Neural cell (in vitro differentiated cells): ENCODE results near the gene PAQR9. TPM values are rescaled to one million over a fixed set of nuclear protein-coding genes. Genes with fewer than 3 reads are reported as not detected.

Experiments used
- H2AFZ ChIP-seq: fragments of 200-600, 300-800 bp; sonication (generic), shearing (Covaris generic); 2 replicates; pipeline ENCODE4 v1.6.0; 2014; ENCODE audit warnings: low read depth, mild to moderate bottlenecking, antibody characterized with exemption, low read length, moderate library complexity
- H3F3A ChIP-seq: fragments of 200-600 bp; shearing (Covaris generic); 2 replicates; pipeline ENCODE4 v1.6.1; 2016; ENCODE audit warnings: mild to moderate bottlenecking, moderate library complexity, mixed read lengths, antibody characterized with exemption, low read length; ENCODE audit not compliant: insufficient read depth, poor library complexity, severe bottlenecking
- H3K27ac ChIP-seq: fragments of 200-600, 300-800 bp; sonication (generic), shearing (Covaris generic); 2 replicates; pipeline ENCODE4 v1.5.1; 2014; ENCODE audit warnings: mild to moderate bottlenecking, low read length, moderate library complexity
- H3K27me3 ChIP-seq: fragments of 300-800, 200-600 bp; sonication (generic), shearing (Covaris generic); 2 replicates; pipeline ENCODE4 v1.6.0; 2014; ENCODE audit warnings: mild to moderate bottlenecking, low read depth, low read length, moderate library complexity; ENCODE audit not compliant: insufficient read depth
- H3K36me3 ChIP-seq: fragments of 300-800, 200-600 bp; sonication (generic), shearing (Covaris generic); 2 replicates; pipeline ENCODE4 v1.5.1; 2014; ENCODE audit warnings: mild to moderate bottlenecking, antibody characterized with exemption, low read length, moderate library complexity; ENCODE audit not compliant: insufficient read depth
- H3K4me2 ChIP-seq: fragments of 300-800, 200-600 bp; sonication (generic), shearing (Covaris generic); 2 replicates; pipeline ENCODE4 v1.6.0; 2014; ENCODE audit warnings: mild to moderate bottlenecking, low read length
- H3K4me3 ChIP-seq: fragments of 300-800, 200-600 bp; sonication (generic), shearing (Covaris generic); 2 replicates; pipeline ENCODE4 v1.5.1; 2014; ENCODE audit warnings: mild to moderate bottlenecking, low read length, moderate library complexity
- H3K79me2 ChIP-seq: fragments of 200-600 bp; shearing (Covaris generic); replicated peaks from 2 replicates; pipeline ENCODE4 v1.6.0; 2014; ENCODE audit warnings: mild to moderate bottlenecking, low read length, moderate library complexity; ENCODE audit not compliant: insufficient read depth
- H3K9ac ChIP-seq: fragments of 300-800, 200-600 bp; sonication (generic), shearing (Covaris generic); 2 replicates; pipeline ENCODE4 v1.6.1; 2016; ENCODE audit warnings: mild to moderate bottlenecking, low read length, mixed read lengths
- H3K9me2 ChIP-seq: fragments of 200-600 bp; shearing (Covaris generic); 2 replicates; pipeline ENCODE4 v1.6.1; 2016; ENCODE audit warnings: mild to moderate bottlenecking, low read length, mixed read lengths; ENCODE audit not compliant: insufficient read depth
- H3K9me3 ChIP-seq: fragments of 200-600, 300-800 bp; sonication (generic), shearing (Covaris generic); 2 replicates; pipeline ENCODE4 v1.6.1; 2016; ENCODE audit warnings: mild to moderate bottlenecking, mixed run types, low read length, moderate library complexity, mixed read lengths
- H4K20me1 ChIP-seq: fragments of 200-600 bp; shearing (Covaris generic); 2 replicates; pipeline ENCODE4 v1.6.1; 2016; ENCODE audit warnings: mild to moderate bottlenecking, mixed run types; ENCODE audit not compliant: insufficient read depth
- EP300 ChIP-seq: fragments of 450-650 bp; conservative IDR thresholded peaks from 2 replicates; pipeline ENCODE4 v1.6.1; 2014; ENCODE audit warnings: antibody characterized with exemption, mild to moderate bottlenecking, moderate library complexity; ENCODE audit not compliant: poor library complexity, severe bottlenecking
- EZH2 ChIP-seq: fragments of 200-600, 300-800 bp; shearing (Covaris generic), sonication (generic); IDR thresholded peaks from 2 replicates; pipeline ENCODE4 v1.6.1; 2014; ENCODE audit warnings: antibody characterized with exemption, low read length, borderline replicate concordance, mild to moderate bottlenecking; ENCODE audit not compliant: insufficient read depth, poor library complexity, severe bottlenecking
- MXI1 ChIP-seq: fragments of 450-650 bp; conservative IDR thresholded peaks from 2 replicates; pipeline ENCODE4 v1.6.1; 2014; ENCODE audit warnings: antibody characterized with exemption, mild to moderate bottlenecking; ENCODE audit not compliant: poor library complexity, severe bottlenecking
- POLR2AphosphoS5 ChIP-seq: IDR thresholded peaks from 2 replicates; pipeline ENCODE4 v1.6.1; 2012
- RAD21 ChIP-seq: fragments of 450-650 bp; conservative IDR thresholded peaks from 2 replicates; pipeline ENCODE4 v1.6.1; 2014; ENCODE audit warnings: antibody characterized with exemption, mild to moderate bottlenecking, moderate library complexity
- SMC3 ChIP-seq: fragments of 450-650 bp; conservative IDR thresholded peaks from 2 replicates; pipeline ENCODE4 v1.6.1; 2014; ENCODE audit warnings: antibody characterized with exemption, mild to moderate bottlenecking, moderate library complexity; ENCODE audit not compliant: poor library complexity
- TAF1 ChIP-seq: IDR thresholded peaks from 2 replicates; pipeline ENCODE4 v1.6.1; 2012; ENCODE audit warnings: low read depth
- polyA plus RNA-seq: library from polyadenylated mRNA; depleted of rRNA; stranded (reverse); fragments of >200 nt; gene quantifications from 2 replicates; pipeline ENCODE4 v1.2.3, GENCODE V29; 2014
- TF ChIP-seq, protein P1 (sequence below): fragments of 450-650 bp; IDR thresholded peaks from 2 replicates; pipeline ENCODE4 v1.5.1; 2014; ENCODE audit warnings: antibody characterized with exemption, mild to moderate bottlenecking, moderate library complexity; ENCODE audit not compliant: poor library complexity, severe bottlenecking
- TF ChIP-seq, protein P2 (sequence below): IDR thresholded peaks from 2 replicates; pipeline ENCODE4 v1.6.1; 2012; ENCODE audit warnings: borderline replicate concordance

Gene PAQR9
- polyA plus RNA-seq, 1 donor from 2014 or later, result 0.24 TPM

DNA sequence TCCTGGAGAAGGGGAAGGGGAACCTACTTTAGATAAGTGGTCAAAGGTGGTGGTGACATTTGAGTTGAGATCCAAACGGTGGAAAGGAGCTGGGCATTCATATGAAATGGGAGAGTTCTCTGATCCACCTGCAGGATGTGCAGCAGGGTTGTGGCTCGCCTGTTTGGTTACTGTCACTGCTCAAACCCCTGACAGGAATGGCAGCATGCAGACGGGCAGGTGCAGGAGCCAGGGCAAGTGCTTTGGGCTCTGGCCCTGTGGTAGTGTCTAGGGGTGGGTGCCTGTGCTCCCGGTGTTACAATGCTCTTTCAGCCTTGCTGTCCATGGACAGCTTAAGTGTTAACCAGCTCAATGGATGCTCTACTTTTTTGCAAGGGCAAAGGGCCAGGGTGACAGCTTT lies 18.5 kb downstream of the PAQR9 start:
- Histone ChIP-seq H3K4me3 (no peak overlapping the region), H2AFZ (no peak overlapping the region), H4K20me1 (no peaks in the 10 kb centered on the region), H3K27me3 (no peaks in the 10 kb centered on the region), H3F3A (no peaks in the 10 kb centered on the region), H3K4me2 (no peak overlapping the region), H3K9me2 (no peaks in the 10 kb centered on the region), H3K9me3 (no peaks in the 10 kb centered on the region), H3K9ac (no peak overlapping the region), H3K79me2 (no peaks in the 10 kb centered on the region), H3K36me3 (no peaks in the 10 kb centered on the region), H3K27ac (no peak overlapping the region)
- TF ChIP-seq EZH2 (no peak), SMC3 (no peak), POLR2AphosphoS5 (no peak), EP300 (no peak), RAD21 (no peak), MXI1 (no peak), TAF1 (no peak)
- TF ChIP-seq, protein P1, sequence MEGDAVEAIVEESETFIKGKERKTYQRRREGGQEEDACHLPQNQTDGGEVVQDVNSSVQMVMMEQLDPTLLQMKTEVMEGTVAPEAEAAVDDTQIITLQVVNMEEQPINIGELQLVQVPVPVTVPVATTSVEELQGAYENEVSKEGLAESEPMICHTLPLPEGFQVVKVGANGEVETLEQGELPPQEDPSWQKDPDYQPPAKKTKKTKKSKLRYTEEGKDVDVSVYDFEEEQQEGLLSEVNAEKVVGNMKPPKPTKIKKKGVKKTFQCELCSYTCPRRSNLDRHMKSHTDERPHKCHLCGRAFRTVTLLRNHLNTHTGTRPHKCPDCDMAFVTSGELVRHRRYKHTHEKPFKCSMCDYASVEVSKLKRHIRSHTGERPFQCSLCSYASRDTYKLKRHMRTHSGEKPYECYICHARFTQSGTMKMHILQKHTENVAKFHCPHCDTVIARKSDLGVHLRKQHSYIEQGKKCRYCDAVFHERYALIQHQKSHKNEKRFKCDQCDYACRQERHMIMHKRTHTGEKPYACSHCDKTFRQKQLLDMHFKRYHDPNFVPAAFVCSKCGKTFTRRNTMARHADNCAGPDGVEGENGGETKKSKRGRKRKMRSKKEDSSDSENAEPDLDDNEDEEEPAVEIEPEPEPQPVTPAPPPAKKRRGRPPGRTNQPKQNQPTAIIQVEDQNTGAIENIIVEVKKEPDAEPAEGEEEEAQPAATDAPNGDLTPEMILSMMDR, result no peak
- TF ChIP-seq, protein P2, sequence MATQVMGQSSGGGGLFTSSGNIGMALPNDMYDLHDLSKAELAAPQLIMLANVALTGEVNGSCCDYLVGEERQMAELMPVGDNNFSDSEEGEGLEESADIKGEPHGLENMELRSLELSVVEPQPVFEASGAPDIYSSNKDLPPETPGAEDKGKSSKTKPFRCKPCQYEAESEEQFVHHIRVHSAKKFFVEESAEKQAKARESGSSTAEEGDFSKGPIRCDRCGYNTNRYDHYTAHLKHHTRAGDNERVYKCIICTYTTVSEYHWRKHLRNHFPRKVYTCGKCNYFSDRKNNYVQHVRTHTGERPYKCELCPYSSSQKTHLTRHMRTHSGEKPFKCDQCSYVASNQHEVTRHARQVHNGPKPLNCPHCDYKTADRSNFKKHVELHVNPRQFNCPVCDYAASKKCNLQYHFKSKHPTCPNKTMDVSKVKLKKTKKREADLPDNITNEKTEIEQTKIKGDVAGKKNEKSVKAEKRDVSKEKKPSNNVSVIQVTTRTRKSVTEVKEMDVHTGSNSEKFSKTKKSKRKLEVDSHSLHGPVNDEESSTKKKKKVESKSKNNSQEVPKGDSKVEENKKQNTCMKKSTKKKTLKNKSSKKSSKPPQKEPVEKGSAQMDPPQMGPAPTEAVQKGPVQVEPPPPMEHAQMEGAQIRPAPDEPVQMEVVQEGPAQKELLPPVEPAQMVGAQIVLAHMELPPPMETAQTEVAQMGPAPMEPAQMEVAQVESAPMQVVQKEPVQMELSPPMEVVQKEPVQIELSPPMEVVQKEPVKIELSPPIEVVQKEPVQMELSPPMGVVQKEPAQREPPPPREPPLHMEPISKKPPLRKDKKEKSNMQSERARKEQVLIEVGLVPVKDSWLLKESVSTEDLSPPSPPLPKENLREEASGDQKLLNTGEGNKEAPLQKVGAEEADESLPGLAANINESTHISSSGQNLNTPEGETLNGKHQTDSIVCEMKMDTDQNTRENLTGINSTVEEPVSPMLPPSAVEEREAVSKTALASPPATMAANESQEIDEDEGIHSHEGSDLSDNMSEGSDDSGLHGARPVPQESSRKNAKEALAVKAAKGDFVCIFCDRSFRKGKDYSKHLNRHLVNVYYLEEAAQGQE, result no peak

DNA sequence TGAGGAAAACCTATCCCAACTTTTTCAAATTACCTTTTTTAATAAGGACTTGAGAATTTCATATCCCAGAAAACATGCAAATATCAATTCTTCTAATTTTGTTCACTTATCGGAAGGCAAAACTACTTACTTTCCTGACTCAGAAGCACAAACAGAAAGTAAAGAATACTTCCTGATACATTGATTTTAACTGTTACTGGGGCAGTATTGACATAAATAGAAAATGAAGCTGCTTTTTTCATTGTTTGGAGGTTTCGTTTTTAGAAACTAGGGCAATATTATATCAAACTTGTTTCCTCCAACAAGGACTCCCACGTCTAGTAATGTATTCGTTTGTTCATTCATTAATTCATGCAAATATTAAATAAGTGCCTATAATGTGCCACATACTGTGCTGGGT lies 19.1 kb downstream of the PAQR9 start:
- Histone ChIP-seq H3K4me3 (no peak overlapping the region), H2AFZ (no peak overlapping the region), H4K20me1 (no peaks in the 10 kb centered on the region), H3K36me3 (no peaks in the 10 kb centered on the region), H3K9me2 (no peaks in the 10 kb centered on the region), H3K9ac (no peak overlapping the region), H3K4me2 (no peak overlapping the region), H3F3A (no peaks in the 10 kb centered on the region), H3K9me3 (no peaks in the 10 kb centered on the region), H3K79me2 (no peaks in the 10 kb centered on the region), H3K27ac (no peak overlapping the region), H3K27me3 (no peaks in the 10 kb centered on the region)
- TF ChIP-seq MXI1, result no peak
- TF ChIP-seq EP300, result no peak
- no peak for TF ChIP-seq RAD21
- TF ChIP-seq, protein P1, result no peak
- no peak for TF ChIP-seq EZH2
- TF ChIP-seq POLR2AphosphoS5, result no peak
- TF ChIP-seq SMC3, result no peak
- no peak for TF ChIP-seq TAF1
